Measurements from ENCODE around the gene PHPT1. TPM values are rescaled to one million over a fixed set of nuclear protein-coding genes. Genes with fewer than 3 reads are reported as not detected.

The PHPT1 gene
- total and polyA plus RNA-seq, 2 of the 8 experiments (the other 6 are each of a cell fraction or from before 2014, with no cell fraction given): 109 to 226 TPM

GRCh38 chr9:136885950-136886578 lies 36.9 kb downstream of the PHPT1 start, which contains the start of gene TRAF2 (continued):
- TF ChIP-seq CBX8 (IDR thresholded peaks at IDR 0.05; ENCODE audit: borderline replicate concordance, low read depth, low read length) (no peak), E2F6 (IDR thresholded peaks at IDR 0.05) (peak; percentile 35), CHD2 (IDR thresholded peaks at IDR 0.05; ENCODE audit: low read length) (peak; percentile 97), SP4 (IDR thresholded peaks at IDR 0.05; ENCODE audit: low read length) (no peak), NANOG (IDR thresholded peaks at IDR 0.05; ENCODE audit: insufficient read depth, low read depth, low read length, poor library complexity, severe bottlenecking) (no peak), ATF2 (IDR thresholded peaks at IDR 0.05; ENCODE audit: low read length) (no peak), SRF (IDR thresholded peaks at IDR 0.05; ENCODE audit: low read depth, low read length) (no peak), BCL11A (IDR thresholded peaks at IDR 0.05; ENCODE audit: low read depth in 2 of 2, low read length in 2 of 2) (no peak), KDM1A (IDR thresholded peaks at IDR 0.05; ENCODE audit: borderline replicate concordance, low read length) (no peak), YY1 (IDR thresholded peaks at IDR 0.05; ENCODE audit: low read depth, low read length) (no peak), SUZ12 (IDR thresholded peaks at IDR 0.05; ENCODE audit: low read length) (no peak)
